ENCODE measurements around the gene MSANTD1. TPM values are rescaled to one million over a fixed set of nuclear protein-coding genes. Genes with fewer than 3 reads are reported as not detected.

Gene MSANTD1
- total and polyA plus RNA-seq, 2 of the 8 experiments (the other 6 are each of a cell fraction or from before 2014, with no cell fraction given): 0.23 to 0.45 TPM

DNA sequence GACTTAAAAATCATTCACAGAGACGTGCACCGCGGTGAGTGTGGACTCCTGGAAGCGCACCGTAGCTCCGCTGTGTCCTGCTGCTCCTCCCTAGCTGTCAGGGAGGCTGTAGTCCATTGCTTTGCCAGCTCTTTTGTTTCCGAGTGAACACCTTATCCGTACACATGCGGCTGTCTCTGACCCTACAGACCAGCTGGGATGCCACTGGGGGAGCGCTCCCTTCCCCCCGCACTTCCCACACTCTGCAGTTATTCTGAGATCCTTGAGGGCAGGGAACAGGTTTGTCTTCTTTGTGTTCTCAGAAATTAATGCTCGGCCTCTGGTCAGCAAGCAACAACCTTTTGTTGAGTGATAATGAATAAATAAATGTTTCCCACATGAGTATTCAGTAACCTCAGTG, 33.7 kb upstream of the MSANTD1 start:
- WGBS, 2 experiments (ENCODE audit: extremely low coverage in 1 of 2, insufficient coverage in 1 of 2, insufficient read length in 1 of 2, insufficient replicate concordance in 2 of 2, low coverage in 1 of 2, low lambda C conversion rate in 2 of 2, missing lambda C conversion rate in 1 of 2): 90% methylated on average over 12 of the region's 12 CpGs; no CpG with 5 or more reads in 1 of the 2 experiments
- CTCF ChIA-PET (ENCODE audit: partially characterized antibody): interaction anchor here (0.6 kb wide), 1 partner anchor 246 kb away, joined by 4 read pairs; no protein-coding TSS in a partner anchor
- H3K36me3 ChIP-seq (ENCODE audit: control insufficient read depth in 2 of 4, insufficient read depth in 4 of 4, low read length in 3 of 4): peaks cover 29 to 68% (median 57%) of the 10 kb centered on the region in 4 experiments
- TF ChIP-seq, protein P1, sequence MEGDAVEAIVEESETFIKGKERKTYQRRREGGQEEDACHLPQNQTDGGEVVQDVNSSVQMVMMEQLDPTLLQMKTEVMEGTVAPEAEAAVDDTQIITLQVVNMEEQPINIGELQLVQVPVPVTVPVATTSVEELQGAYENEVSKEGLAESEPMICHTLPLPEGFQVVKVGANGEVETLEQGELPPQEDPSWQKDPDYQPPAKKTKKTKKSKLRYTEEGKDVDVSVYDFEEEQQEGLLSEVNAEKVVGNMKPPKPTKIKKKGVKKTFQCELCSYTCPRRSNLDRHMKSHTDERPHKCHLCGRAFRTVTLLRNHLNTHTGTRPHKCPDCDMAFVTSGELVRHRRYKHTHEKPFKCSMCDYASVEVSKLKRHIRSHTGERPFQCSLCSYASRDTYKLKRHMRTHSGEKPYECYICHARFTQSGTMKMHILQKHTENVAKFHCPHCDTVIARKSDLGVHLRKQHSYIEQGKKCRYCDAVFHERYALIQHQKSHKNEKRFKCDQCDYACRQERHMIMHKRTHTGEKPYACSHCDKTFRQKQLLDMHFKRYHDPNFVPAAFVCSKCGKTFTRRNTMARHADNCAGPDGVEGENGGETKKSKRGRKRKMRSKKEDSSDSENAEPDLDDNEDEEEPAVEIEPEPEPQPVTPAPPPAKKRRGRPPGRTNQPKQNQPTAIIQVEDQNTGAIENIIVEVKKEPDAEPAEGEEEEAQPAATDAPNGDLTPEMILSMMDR (IDR thresholded peaks at IDR 0.05; ENCODE audit: control extremely low read depth in 1 of 3, insufficient read depth in 1 of 3, low read depth in 1 of 3, low read length in 3 of 3): no peak
- TF ChIP-seq GABPA (IDR thresholded peaks at IDR 0.05; ENCODE audit: borderline replicate concordance, insufficient read depth, low read length): no peak
- no peak for TF ChIP-seq KDM5A (IDR thresholded peaks at IDR 0.05; ENCODE audit: low read length)
- TF ChIP-seq SAP30 (IDR thresholded peaks at IDR 0.05; ENCODE audit: insufficient read depth, insufficient replicate concordance, low read length): no peak
- TF ChIP-seq CBX8 (IDR thresholded peaks at IDR 0.05; ENCODE audit: borderline replicate concordance, low read depth, low read length): no peak
- no peak for TF ChIP-seq TEAD4 (IDR thresholded peaks at IDR 0.05; ENCODE audit: low read depth, low read length)
- TF ChIP-seq, protein P2, sequence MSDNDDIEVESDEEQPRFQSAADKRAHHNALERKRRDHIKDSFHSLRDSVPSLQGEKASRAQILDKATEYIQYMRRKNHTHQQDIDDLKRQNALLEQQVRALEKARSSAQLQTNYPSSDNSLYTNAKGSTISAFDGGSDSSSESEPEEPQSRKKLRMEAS (IDR thresholded peaks at IDR 0.05): no peak
- TF ChIP-seq, protein P3, sequence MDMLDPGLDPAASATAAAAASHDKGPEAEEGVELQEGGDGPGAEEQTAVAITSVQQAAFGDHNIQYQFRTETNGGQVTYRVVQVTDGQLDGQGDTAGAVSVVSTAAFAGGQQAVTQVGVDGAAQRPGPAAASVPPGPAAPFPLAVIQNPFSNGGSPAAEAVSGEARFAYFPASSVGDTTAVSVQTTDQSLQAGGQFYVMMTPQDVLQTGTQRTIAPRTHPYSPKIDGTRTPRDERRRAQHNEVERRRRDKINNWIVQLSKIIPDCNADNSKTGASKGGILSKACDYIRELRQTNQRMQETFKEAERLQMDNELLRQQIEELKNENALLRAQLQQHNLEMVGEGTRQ (IDR thresholded peaks at IDR 0.05; ENCODE audit: low read length): no peak
- TF ChIP-seq KDM1A (IDR thresholded peaks at IDR 0.05; ENCODE audit: borderline replicate concordance, low read length): no peak
- no peak for TF ChIP-seq SIRT6 (IDR thresholded peaks at IDR 0.05; ENCODE audit: low read length)

More for the DNA sequence above, 33.7 kb upstream of the MSANTD1 start:
- POLR2A ChIA-PET (ENCODE audit: partially characterized antibody): no interaction called here
- H3K56ac ChIP-seq (replicated peaks; ENCODE audit: insufficient read length, low read depth, low read length): no peak overlapping the region
- FAIRE-seq (no peak), DNase-seq (ENCODE audit: low read depth in 1 of 2, low spot score in 2 of 2) (no peak)
- H4K20me1 ChIP-seq (replicated peaks in 1 of 2; ENCODE audit: control insufficient read depth in 1 of 2, insufficient read depth in 2 of 2, low read length in 2 of 2): peaks cover 0 to 6% of the 10 kb centered on the region in 2 experiments
- H2BK12ac ChIP-seq (ENCODE audit: low read depth, low read length): no peak overlapping the region
- no peak overlapping the region for H3K27ac ChIP-seq (ENCODE audit: low read depth, low read length)
- H3K23ac ChIP-seq (ENCODE audit: insufficient read length): no peak overlapping the region
- H4K91ac ChIP-seq (replicated peaks; ENCODE audit: insufficient read length, low read length): no peak overlapping the region
- no peaks in the 10 kb centered on the region for H3K9me3 ChIP-seq (ENCODE audit: insufficient read depth in 2 of 2, low read depth in 1 of 2, low read length in 1 of 2)
- no peak overlapping the region for H4K8ac ChIP-seq (ENCODE audit: extremely low read depth, insufficient read depth, low read length)
- H3K27me3 ChIP-seq (replicated peaks in 1 of 4; ENCODE audit: control insufficient read depth in 3 of 4, extremely low read depth in 1 of 4, insufficient read depth in 3 of 4, low read length in 3 of 4): no peaks in the 10 kb centered on the region
- no peak overlapping the region for H2BK15ac ChIP-seq (ENCODE audit: low read length)
- H3K4ac ChIP-seq (replicated peaks; ENCODE audit: insufficient read length, low read depth, low read length): no peak overlapping the region
- H2BK20ac ChIP-seq (ENCODE audit: low read length): no peak overlapping the region
- no peak overlapping the region for H4K5ac ChIP-seq (ENCODE audit: insufficient read length, low read depth, low read length)
- no peaks in the 10 kb centered on the region for H3K23me2 ChIP-seq (ENCODE audit: low read depth, low read length)
- no peaks in the 10 kb centered on the region for H3K4me1 ChIP-seq (replicated peaks in 1 of 4; ENCODE audit: control insufficient read depth in 3 of 4, insufficient read depth in 4 of 4, low read length in 3 of 4)
- no peak overlapping the region for H3K18ac ChIP-seq (ENCODE audit: extremely low read depth, low read length)
- H3K79me2 ChIP-seq (ENCODE audit: control insufficient read depth in 1 of 2, insufficient read depth in 2 of 2, low read length in 2 of 2): no peaks in the 10 kb centered on the region
- no peak overlapping the region for H3K4me2 ChIP-seq (ENCODE audit: insufficient read depth in 1 of 2, low read depth in 2 of 2, low read length in 2 of 2)
- H3K4me3 ChIP-seq (ENCODE audit: extremely low read depth in 1 of 4, insufficient read depth in 2 of 4, low read depth in 3 of 4, low read length in 4 of 4): no peak overlapping the region
- H3K79me1 ChIP-seq (ENCODE audit: low read depth, low read length): no peaks in the 10 kb centered on the region
- H2AK5ac ChIP-seq (ENCODE audit: low read depth, low read length): no peak overlapping the region
- H3K14ac ChIP-seq (ENCODE audit: insufficient read length): no peak overlapping the region
- no peak overlapping the region for H2BK120ac ChIP-seq (replicated peaks; ENCODE audit: low read depth, low read length)
- no peak overlapping the region for H3K9ac ChIP-seq (replicated peaks in 1 of 4; ENCODE audit: extremely low read depth in 1 of 4, low read depth in 3 of 4, low read length in 3 of 4)
- no peak overlapping the region for H2AFZ ChIP-seq (ENCODE audit: low read length)
- H2BK5ac ChIP-seq (ENCODE audit: low read depth, low read length): no peak overlapping the region

Data from H1 (cell line).